ENCODE results near the gene TLCD4. TPM values are rescaled to one million over a fixed set of nuclear protein-coding genes. Genes with fewer than 3 reads are reported as not detected.

TLCD4 gene
- total and polyA plus RNA-seq, 2 of the 13 experiments (the other 11 are each of a cell fraction or from before 2014, with no cell fraction given) = 4.7 to 14.5 TPM

GRCh38 chr1:95068956-95069709 is 48.0 kb upstream of the TLCD4 start (continued):
- TF ChIP-seq KDM1A (CRISPR knock-in tag; IDR thresholded peaks at IDR 0.05) (no peak), HMGA1 (CRISPR knock-in tag; conservative IDR thresholded peaks at IDR 0.05) (no peak), HMGXB4 (CRISPR knock-in tag; IDR thresholded peaks at IDR 0.05; ENCODE audit: borderline replicate concordance in 1 of 2, low read depth in 1 of 2) (no peak), ZNF510 (CRISPR knock-in tag; IDR thresholded peaks at IDR 0.05; ENCODE audit: low read depth) (no peak), REL (CRISPR knock-in tag; conservative IDR thresholded peaks at IDR 0.05) (no peak), MEIS2 (CRISPR knock-in tag; IDR thresholded peaks at IDR 0.05) (no peak), KAT2B (IDR thresholded peaks at IDR 0.05; ENCODE audit: borderline replicate concordance, low read depth, low read length) (no peak), FOXP4 (CRISPR knock-in tag; IDR thresholded peaks at IDR 0.05) (peak; percentile 44; the same call in 1 of the 2 replicates), ZNF879 (CRISPR knock-in tag; IDR thresholded peaks at IDR 0.05) (no peak), FOSL1 (CRISPR knock-in tag; IDR thresholded peaks at IDR 0.05; ENCODE audit: borderline replicate concordance) (no peak), KDM5A (IDR thresholded peaks at IDR 0.05; ENCODE audit: borderline replicate concordance, low read length) (no peak; the same call in 1 of the 2 replicates), MXD3 (CRISPR knock-in tag; IDR thresholded peaks at IDR 0.05) (no peak), ZNF569 (CRISPR knock-in tag; IDR thresholded peaks at IDR 0.05; ENCODE audit: borderline replicate concordance) (no peak), RBAK (CRISPR knock-in tag; IDR thresholded peaks at IDR 0.05) (no peak), ZNF513 (CRISPR knock-in tag; conservative IDR thresholded peaks at IDR 0.05) (no peak), ZNF234 (CRISPR knock-in tag; conservative IDR thresholded peaks at IDR 0.05) (no peak), IRX3 (CRISPR knock-in tag; IDR thresholded peaks at IDR 0.05; ENCODE audit: borderline replicate concordance, low read depth) (no peak), ZNF678 (CRISPR knock-in tag; IDR thresholded peaks at IDR 0.05) (no peak), PAXIP1 (CRISPR knock-in tag; conservative IDR thresholded peaks at IDR 0.05) (peak; percentile 92)
